H9 (cell line): ENCODE measurements around the gene CWC27. TPM values are rescaled to one million over a fixed set of nuclear protein-coding genes. Genes with fewer than 3 reads are reported as not detected.
A peak's percentile ranks its signal among the peaks of the same experiment; 100 is the strongest.

Experiments used
- DNase-seq: peaks from one replicate; pipeline ENCODE4 v3.0.0-alpha.2; 2017
- H2AFZ ChIP-seq: one replicate; pipeline ENCODE4 v1.6.1; 2013; ENCODE audit warnings: mild to moderate bottlenecking, low read length, control low read depth, moderate library complexity
- H2AK5ac ChIP-seq: 2 replicates; pipeline ENCODE4 v1.6.1; 2013; ENCODE audit warnings: low read length, control low read depth, mixed read lengths; ENCODE audit not compliant: insufficient read length
- H2BK120ac ChIP-seq: one replicate; pipeline ENCODE4 v1.6.1; 2013; ENCODE audit warnings: low read depth, mild to moderate bottlenecking, low read length, control low read depth, inconsistent platforms; ENCODE audit not compliant: poor library complexity, severe bottlenecking
- H2BK12ac ChIP-seq: 2 replicates; pipeline ENCODE4 v1.6.1; 2013; ENCODE audit warnings: low read length, control low read depth, mixed read lengths, low read depth; ENCODE audit not compliant: insufficient read length
- H2BK15ac ChIP-seq: 2 replicates; pipeline ENCODE4 v1.6.1; 2013; ENCODE audit warnings: low read depth, low read length, control low read depth
- H2BK20ac ChIP-seq: one replicate; pipeline ENCODE4 v1.6.1; 2013; ENCODE audit warnings: low read depth, mild to moderate bottlenecking, low read length, control low read depth, inconsistent platforms; ENCODE audit not compliant: poor library complexity, severe bottlenecking
- H2BK5ac ChIP-seq: 2 replicates; pipeline ENCODE4 v1.6.1; 2013; ENCODE audit warnings: low read length, control low read depth, mixed read lengths; ENCODE audit not compliant: insufficient read length
- H3K14ac ChIP-seq: 2 replicates; pipeline ENCODE4 v1.6.1; 2013; ENCODE audit warnings: low read length, control low read depth; ENCODE audit not compliant: insufficient read depth
- H3K18ac ChIP-seq: 2 replicates; pipeline ENCODE4 v1.6.1; 2013; ENCODE audit warnings: low read depth, mild to moderate bottlenecking, mixed read lengths, low read length, control low read depth; ENCODE audit not compliant: insufficient read length
- H3K23ac ChIP-seq: 2 replicates; pipeline ENCODE4 v1.6.1; 2013; ENCODE audit warnings: low read length, control low read depth, mixed read lengths, low read depth; ENCODE audit not compliant: insufficient read length
- H3K23me2 ChIP-seq: 2 replicates; pipeline ENCODE4 v1.6.1; 2013; ENCODE audit warnings: low read depth, mild to moderate bottlenecking, mixed read lengths, low read length, control low read depth; ENCODE audit not compliant: insufficient read length, poor library complexity, severe bottlenecking
- H3K27ac ChIP-seq: 2 replicates; pipeline ENCODE4 v1.5.1; 2013; ENCODE audit warnings: low read length, control low read depth, mixed read lengths, low read depth; ENCODE audit not compliant: insufficient read length
- H3K27me3 ChIP-seq: 2 replicates; pipeline ENCODE4 v1.6.1; 2013; ENCODE audit warnings: low read length, control low read depth, inconsistent platforms; ENCODE audit not compliant: insufficient read depth
- H3K4ac ChIP-seq: 2 replicates; pipeline ENCODE4 v1.6.1; 2013; ENCODE audit warnings: low read depth, mild to moderate bottlenecking, control low read depth, inconsistent platforms, low read length, moderate library complexity
- H3K4me1 ChIP-seq: 2 replicates; pipeline ENCODE4 v1.6.1; 2013; ENCODE audit warnings: low read length, control low read depth, inconsistent platforms; ENCODE audit not compliant: insufficient read depth
- H3K4me2 ChIP-seq: 2 replicates; pipeline ENCODE4 v1.6.1; 2013; ENCODE audit warnings: low read length, control low read depth, mixed read lengths; ENCODE audit not compliant: insufficient read length, insufficient read depth
- H3K56ac ChIP-seq: 2 replicates; pipeline ENCODE4 v1.6.1; 2013; ENCODE audit warnings: low read depth, mild to moderate bottlenecking, mixed read lengths, low read length, control low read depth; ENCODE audit not compliant: insufficient read length
- H3K79me1 ChIP-seq: 2 replicates; pipeline ENCODE4 v1.6.1; 2013; ENCODE audit warnings: low read depth, mild to moderate bottlenecking, moderate library complexity, low read length, control low read depth, inconsistent platforms; ENCODE audit not compliant: insufficient read depth, poor library complexity, severe bottlenecking
- H3K79me2 ChIP-seq: 2 replicates; pipeline ENCODE4 v1.6.1; 2013; ENCODE audit warnings: low read length, control low read depth, inconsistent platforms; ENCODE audit not compliant: insufficient read depth
- H3K9ac ChIP-seq: 2 replicates; pipeline ENCODE4 v1.6.1; 2013; ENCODE audit warnings: low read length, control low read depth, mixed read lengths; ENCODE audit not compliant: insufficient read length; ENCODE audit errors: extremely low read depth
- H3K9me3 ChIP-seq: one replicate; pipeline ENCODE4 v1.6.1; 2013; ENCODE audit warnings: low read depth, low read length, inconsistent platforms; ENCODE audit not compliant: control insufficient read depth
- H3T11ph ChIP-seq: one replicate; pipeline ENCODE4 v1.6.1; 2013; ENCODE audit warnings: mild to moderate bottlenecking, low read length, control low read depth, inconsistent platforms
- H4K20me1 ChIP-seq: one replicate; pipeline ENCODE4 v1.6.1; 2013; ENCODE audit not compliant: control insufficient read depth, insufficient read length, insufficient read depth
- H4K5ac ChIP-seq: 2 replicates; pipeline ENCODE4 v1.6.1; 2013; ENCODE audit warnings: low read depth, mild to moderate bottlenecking, mixed read lengths, low read length, control low read depth; ENCODE audit not compliant: insufficient read length
- H4K8ac ChIP-seq: replicated peaks from 2 replicates; pipeline ENCODE4 v1.6.1; 2013; ENCODE audit warnings: low read length, control low read depth, mixed read lengths, low read depth; ENCODE audit not compliant: insufficient read length
- H4K91ac ChIP-seq: 2 replicates; pipeline ENCODE4 v1.6.1; 2013; ENCODE audit warnings: low read depth, mild to moderate bottlenecking, moderate library complexity, mixed read lengths, low read length, control low read depth; ENCODE audit not compliant: insufficient read length
- H3K27ac Mint-ChIP-seq, 3 experiments: 2 replicates in 2 of 3; 3 replicates in 1 of 3; pipeline ENCODE4 v1.8.0; 2020 to 2021; ENCODE audit warnings: mixed read lengths in 3 of 3, mild to moderate bottlenecking in 1 of 3, moderate library complexity in 1 of 3
- H3K27me3 Mint-ChIP-seq: 2 replicates; pipeline ENCODE4 v1.8.0; 2021; ENCODE audit warnings: low read depth, mild to moderate bottlenecking, moderate library complexity, mixed read lengths
- H3K36me3 Mint-ChIP-seq, 3 experiments: 2 replicates in 2 of 3; 3 replicates in 1 of 3; pipeline ENCODE4 v1.8.0; 2020 to 2021; ENCODE audit warnings: low read depth in 3 of 3, mixed read lengths in 3 of 3; ENCODE audit not compliant: insufficient read depth in 1 of 3
- H3K4me1 Mint-ChIP-seq, 2 experiments: 2 replicates each; pipeline ENCODE4 v1.8.0; 2020; ENCODE audit warnings: mixed read lengths in 2 of 2
- H3K4me3 Mint-ChIP-seq, 2 experiments: 2 replicates in 1 of 2; 3 replicates in 1 of 2; pipeline ENCODE4 v1.8.0; 2020 to 2021; ENCODE audit warnings: mild to moderate bottlenecking in 2 of 2, mixed read lengths in 2 of 2, moderate library complexity in 1 of 2
- H3K9me3 Mint-ChIP-seq, 2 experiments: 2 replicates in 1 of 2; 3 replicates in 1 of 2; pipeline ENCODE4 v1.8.0; 2020; ENCODE audit warnings: mild to moderate bottlenecking in 2 of 2, mixed read lengths in 2 of 2, moderate library complexity in 1 of 2
- CTCF ChIP-seq: fragments of 200-600 bp; sonication (generic); conservative IDR thresholded peaks from 3 replicates; pipeline ENCODE4 v1.8.0; 2021; ENCODE audit warnings: antibody characterized with exemption, mild to moderate bottlenecking
- WGBS: extraction: QIAGEN DNeasy Blood & Tissue Kit; methylation state at CpG from one replicate; pipeline ENCODE4 v1.1.7; 2013; ENCODE audit warnings: missing lambda C conversion rate, low lambda C conversion rate, mixed read lengths; ENCODE audit not compliant: insufficient read length; ENCODE audit errors: extremely low coverage; 5-methylcytosine and 5-hydroxymethylcytosine counted together
- total RNA-seq: library from RNA; stranded (reverse); gene quantifications from 2 replicates; pipeline ENCODE4 v1.2.1, GENCODE V29; 2021

The CWC27 gene
- total RNA-seq, 1 experiment from 2014 or later = 41.9 TPM

DNA sequence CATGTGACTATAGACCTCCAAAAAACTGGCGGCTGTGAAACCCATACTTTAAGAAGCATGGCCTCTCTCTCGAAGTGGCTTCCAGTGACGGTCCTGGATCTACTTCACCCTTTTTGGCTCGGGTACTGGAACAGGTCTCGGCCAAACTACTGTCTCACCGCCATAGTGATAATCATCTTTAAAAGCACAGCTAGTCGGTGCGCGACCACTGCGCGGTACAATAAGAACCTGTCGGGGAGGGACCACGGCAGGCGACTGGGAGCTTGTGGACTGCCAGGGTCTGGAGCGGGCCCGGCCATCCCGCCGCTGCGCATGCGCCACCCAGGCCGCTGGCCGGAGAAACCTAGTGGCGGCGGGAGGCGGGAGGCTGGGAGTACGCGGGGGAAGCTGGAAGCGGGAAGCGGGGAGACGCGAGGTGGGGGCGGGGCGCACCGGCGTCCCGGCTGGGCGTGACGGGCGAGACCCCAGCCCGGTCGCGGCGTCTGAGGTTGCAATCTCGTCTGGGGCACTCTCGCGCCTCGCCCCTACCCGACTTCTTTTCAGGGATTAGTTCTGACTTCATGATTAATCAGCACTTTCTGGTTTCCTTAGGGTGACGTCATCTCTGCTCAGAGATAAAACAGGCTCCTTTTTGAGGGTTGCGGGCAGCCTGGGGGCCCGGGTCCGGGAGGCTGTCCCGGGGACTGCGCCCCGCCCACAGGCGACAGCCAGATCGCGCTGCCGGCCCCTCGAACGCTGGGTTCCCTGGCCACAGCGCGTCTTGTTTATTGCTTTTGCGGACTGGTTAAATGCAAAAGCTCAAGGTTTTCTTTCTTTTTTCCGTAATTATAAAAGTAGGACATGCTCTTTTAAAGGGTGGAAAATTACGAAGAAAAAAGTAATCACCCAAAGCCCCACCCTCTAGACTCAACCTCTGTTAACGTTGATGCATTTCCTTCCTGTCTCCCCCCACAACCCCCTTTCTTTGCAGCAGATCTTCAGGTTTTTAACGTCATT lies 266.8 kb downstream of the CWC27 start:
- Histone ChIP-seq H3T11ph (no peak overlapping the region), H4K8ac (no peak overlapping the region), H4K20me1 (no peaks in the 10 kb centered on the region), H2BK20ac (no peak overlapping the region), H2BK120ac (peak overlapping the region; percentile 71), H2BK15ac (no peak overlapping the region), H3K27me3 (no peaks in the 10 kb centered on the region), H3K14ac (peak overlapping the region; percentile 95), H3K27ac (peak overlapping the region; percentile 28), H4K91ac (no peak overlapping the region), H3K18ac (peak overlapping the region; percentile 99), H3K9me3 (no peaks in the 10 kb centered on the region), H3K79me1 (no peaks in the 10 kb centered on the region), H3K23ac (no peak overlapping the region), H3K79me2 (no peaks in the 10 kb centered on the region), H4K5ac (no peak overlapping the region), H3K56ac (no peak overlapping the region), H2AFZ (peak overlapping the region; percentile 42), H3K4me2 (peak overlapping the region; percentile 70), H2AK5ac (no peak overlapping the region), H2BK5ac (no peak overlapping the region), H2BK12ac (no peak overlapping the region), H3K4me1 (peaks cover 3% of the 10 kb centered on the region; the same call in 1 of the 2 replicates), H3K4ac (no peak overlapping the region), H3K9ac (peak overlapping the region; percentile 73), H3K23me2 (peaks cover 3% of the 10 kb centered on the region)
- Mint-ChIP-seq H3K27me3 (peaks cover 15% of the 10 kb centered on the region), H3K27ac (peak overlapping the region; percentile 94 to 96 (median 96)), H3K36me3 (no peaks in the 10 kb centered on the region), H3K4me1 (peaks cover 25 to 28% of the 10 kb centered on the region in 2 experiments), H3K4me3 (peak overlapping the region; percentile 72 to 76), H3K9me3 (no peaks in the 10 kb centered on the region; a peak in 2 of 5 replicates)
- no peak for TF ChIP-seq CTCF
- WGBS = no CpG with 5 or more reads among the region's 68 CpGs
- DNase-seq = peak; percentile 96
